ENCODE results near the gene MAP3K3.

The MAP3K3 gene

DNA sequence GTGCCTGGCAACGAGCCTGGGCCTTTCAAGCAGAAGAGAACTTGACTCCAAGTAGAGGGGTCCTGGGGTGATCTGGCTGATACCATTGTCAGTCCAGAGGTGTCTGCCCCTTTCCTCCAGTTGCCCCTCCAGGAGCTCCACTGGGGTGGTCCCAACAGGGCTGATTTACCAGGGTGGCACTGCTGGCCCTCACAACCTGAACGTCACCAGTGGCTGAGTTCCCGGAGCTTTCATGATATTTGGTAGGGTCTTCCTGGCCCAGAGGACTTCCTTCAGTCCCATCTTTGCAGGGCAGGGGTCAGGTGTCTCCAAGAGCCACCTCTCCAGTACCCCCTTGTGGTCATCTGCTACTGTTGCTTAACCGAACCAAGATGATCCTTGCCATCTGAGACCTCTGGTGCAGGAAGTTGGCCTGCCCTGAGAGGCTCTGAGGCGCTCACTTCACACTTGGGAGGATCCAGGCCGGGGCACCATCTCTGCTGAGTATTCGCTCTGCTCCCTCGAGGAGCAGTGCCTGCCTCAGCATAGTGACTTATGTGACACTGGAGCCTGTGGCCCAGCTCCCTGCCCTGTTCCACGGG is 74.3 kb downstream of the MAP3K3 start:
- TF ChIP-seq, protein P1, sequence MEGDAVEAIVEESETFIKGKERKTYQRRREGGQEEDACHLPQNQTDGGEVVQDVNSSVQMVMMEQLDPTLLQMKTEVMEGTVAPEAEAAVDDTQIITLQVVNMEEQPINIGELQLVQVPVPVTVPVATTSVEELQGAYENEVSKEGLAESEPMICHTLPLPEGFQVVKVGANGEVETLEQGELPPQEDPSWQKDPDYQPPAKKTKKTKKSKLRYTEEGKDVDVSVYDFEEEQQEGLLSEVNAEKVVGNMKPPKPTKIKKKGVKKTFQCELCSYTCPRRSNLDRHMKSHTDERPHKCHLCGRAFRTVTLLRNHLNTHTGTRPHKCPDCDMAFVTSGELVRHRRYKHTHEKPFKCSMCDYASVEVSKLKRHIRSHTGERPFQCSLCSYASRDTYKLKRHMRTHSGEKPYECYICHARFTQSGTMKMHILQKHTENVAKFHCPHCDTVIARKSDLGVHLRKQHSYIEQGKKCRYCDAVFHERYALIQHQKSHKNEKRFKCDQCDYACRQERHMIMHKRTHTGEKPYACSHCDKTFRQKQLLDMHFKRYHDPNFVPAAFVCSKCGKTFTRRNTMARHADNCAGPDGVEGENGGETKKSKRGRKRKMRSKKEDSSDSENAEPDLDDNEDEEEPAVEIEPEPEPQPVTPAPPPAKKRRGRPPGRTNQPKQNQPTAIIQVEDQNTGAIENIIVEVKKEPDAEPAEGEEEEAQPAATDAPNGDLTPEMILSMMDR (tag by site-specific recombination; IDR thresholded peaks at IDR 0.05): peak; percentile 54; the same call in 1 of the 2 replicates
- TF ChIP-seq ZNF416 (tag by site-specific recombination; IDR thresholded peaks at IDR 0.05): no peak
- TF ChIP-seq, protein P2, sequence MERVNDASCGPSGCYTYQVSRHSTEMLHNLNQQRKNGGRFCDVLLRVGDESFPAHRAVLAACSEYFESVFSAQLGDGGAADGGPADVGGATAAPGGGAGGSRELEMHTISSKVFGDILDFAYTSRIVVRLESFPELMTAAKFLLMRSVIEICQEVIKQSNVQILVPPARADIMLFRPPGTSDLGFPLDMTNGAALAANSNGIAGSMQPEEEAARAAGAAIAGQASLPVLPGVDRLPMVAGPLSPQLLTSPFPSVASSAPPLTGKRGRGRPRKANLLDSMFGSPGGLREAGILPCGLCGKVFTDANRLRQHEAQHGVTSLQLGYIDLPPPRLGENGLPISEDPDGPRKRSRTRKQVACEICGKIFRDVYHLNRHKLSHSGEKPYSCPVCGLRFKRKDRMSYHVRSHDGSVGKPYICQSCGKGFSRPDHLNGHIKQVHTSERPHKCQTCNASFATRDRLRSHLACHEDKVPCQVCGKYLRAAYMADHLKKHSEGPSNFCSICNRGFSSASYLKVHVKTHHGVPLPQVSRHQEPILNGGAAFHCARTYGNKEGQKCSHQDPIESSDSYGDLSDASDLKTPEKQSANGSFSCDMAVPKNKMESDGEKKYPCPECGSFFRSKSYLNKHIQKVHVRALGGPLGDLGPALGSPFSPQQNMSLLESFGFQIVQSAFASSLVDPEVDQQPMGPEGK (tag by site-specific recombination; IDR thresholded peaks at IDR 0.05): no peak
- TF ChIP-seq ZFP37 (tag by site-specific recombination; IDR thresholded peaks at IDR 0.05): no peak
- TF ChIP-seq GLIS2 (tag by site-specific recombination; IDR thresholded peaks at IDR 0.05): 0 out of 2 replicates have a peak, but pooled peaks have one; percentile 19
- peak; percentile 80 for TF ChIP-seq ZBTB17 (tag by site-specific recombination; IDR thresholded peaks at IDR 0.05)
- no peak for TF ChIP-seq YY2 (tag by site-specific recombination; IDR thresholded peaks at IDR 0.05)
- TF ChIP-seq, protein P3, sequence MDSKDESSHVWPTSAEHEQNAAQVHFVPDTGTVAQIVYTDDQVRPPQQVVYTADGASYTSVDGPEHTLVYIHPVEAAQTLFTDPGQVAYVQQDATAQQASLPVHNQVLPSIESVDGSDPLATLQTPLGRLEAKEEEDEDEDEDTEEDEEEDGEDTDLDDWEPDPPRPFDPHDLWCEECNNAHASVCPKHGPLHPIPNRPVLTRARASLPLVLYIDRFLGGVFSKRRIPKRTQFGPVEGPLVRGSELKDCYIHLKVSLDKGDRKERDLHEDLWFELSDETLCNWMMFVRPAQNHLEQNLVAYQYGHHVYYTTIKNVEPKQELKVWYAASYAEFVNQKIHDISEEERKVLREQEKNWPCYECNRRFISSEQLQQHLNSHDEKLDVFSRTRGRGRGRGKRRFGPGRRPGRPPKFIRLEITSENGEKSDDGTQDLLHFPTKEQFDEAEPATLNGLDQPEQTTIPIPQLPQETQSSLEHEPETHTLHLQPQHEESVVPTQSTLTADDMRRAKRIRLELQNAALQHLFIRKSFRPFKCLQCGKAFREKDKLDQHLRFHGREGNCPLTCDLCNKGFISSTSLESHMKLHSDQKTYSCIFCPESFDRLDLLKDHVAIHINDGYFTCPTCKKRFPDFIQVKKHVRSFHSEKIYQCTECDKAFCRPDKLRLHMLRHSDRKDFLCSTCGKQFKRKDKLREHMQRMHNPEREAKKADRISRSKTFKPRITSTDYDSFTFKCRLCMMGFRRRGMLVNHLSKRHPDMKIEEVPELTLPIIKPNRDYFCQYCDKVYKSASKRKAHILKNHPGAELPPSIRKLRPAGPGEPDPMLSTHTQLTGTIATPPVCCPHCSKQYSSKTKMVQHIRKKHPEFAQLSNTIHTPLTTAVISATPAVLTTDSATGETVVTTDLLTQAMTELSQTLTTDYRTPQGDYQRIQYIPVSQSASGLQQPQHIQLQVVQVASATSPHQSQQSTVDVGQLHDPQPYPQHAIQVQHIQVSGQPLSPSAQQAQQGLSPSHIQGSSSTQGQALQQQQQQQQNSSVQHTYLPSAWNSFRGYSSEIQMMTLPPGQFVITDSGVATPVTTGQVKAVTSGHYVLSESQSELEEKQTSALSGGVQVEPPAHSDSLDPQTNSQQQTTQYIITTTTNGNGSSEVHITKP (tag by site-specific recombination; IDR thresholded peaks at IDR 0.05): peak; percentile 41
- TF ChIP-seq HOXA7 (CRISPR knock-in tag; IDR thresholded peaks at IDR 0.05; ENCODE audit: borderline replicate concordance): no peak
- TF ChIP-seq, protein P4, sequence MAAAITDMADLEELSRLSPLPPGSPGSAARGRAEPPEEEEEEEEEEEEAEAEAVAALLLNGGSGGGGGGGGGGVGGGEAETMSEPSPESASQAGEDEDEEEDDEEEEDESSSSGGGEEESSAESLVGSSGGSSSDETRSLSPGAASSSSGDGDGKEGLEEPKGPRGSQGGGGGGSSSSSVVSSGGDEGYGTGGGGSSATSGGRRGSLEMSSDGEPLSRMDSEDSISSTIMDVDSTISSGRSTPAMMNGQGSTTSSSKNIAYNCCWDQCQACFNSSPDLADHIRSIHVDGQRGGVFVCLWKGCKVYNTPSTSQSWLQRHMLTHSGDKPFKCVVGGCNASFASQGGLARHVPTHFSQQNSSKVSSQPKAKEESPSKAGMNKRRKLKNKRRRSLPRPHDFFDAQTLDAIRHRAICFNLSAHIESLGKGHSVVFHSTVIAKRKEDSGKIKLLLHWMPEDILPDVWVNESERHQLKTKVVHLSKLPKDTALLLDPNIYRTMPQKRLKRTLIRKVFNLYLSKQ (tag by site-specific recombination; IDR thresholded peaks at IDR 0.05; ENCODE audit: borderline replicate concordance): no peak
- TF ChIP-seq ZNF138 (tag by site-specific recombination; IDR thresholded peaks at IDR 0.05; ENCODE audit: borderline replicate concordance): no peak
- TF ChIP-seq ZIC2 (tag by site-specific recombination; IDR thresholded peaks at IDR 0.05): no peak
- H3K4me3 ChIP-seq (ENCODE audit: low read depth, low read length): no peak overlapping the region
- POLR2A ChIA-PET: interaction anchor here (1.2 to 2.0 kb wide), 3 partner anchors 75 to 131 kb away, joined by 4 to 5 read pairs (median 4); partner anchors contain the start of genes CCDC47, FTSJ3, MAP3K3 and PSMC5
- H3K36me3 ChIP-seq (ENCODE audit: control insufficient read depth in 2 of 2, insufficient read depth in 1 of 2, low read length in 2 of 2): peaks cover 3 to 59% of the 10 kb centered on the region in 2 experiments; a peak in 2 of 3 replicates
- CTCF ChIA-PET: interaction anchor here (0.6 to 3.7 kb wide), 14 partner anchors 9 to 846 kb away, joined by 3 to 27 read pairs (median 3); partner anchors contain the start of gene MAP3K3
- peaks cover 3% of the 10 kb centered on the region; the same call in 1 of the 2 replicates for H3K4me1 ChIP-seq (ENCODE audit: control insufficient read depth, insufficient read depth, low read length)
- peak overlapping the region; percentile 0; the same call in 1 of the 2 replicates for H3K27ac ChIP-seq (ENCODE audit: extremely low read depth, low read depth, low read length)
- H3K9me3 ChIP-seq (ENCODE audit: control insufficient read depth, insufficient read depth, low read depth, low read length): no peaks in the 10 kb centered on the region

Data from HEK293 (cell line).